OCI-LY1 (cell line): ENCODE results near the gene NUDT5.

ENCODE experiments used
- H2AFZ ChIP-seq: fragments of 200-600 bp; sonication (generic), shearing (Covaris generic); 2 replicates; pipeline ENCODE4 v1.6.0; 2014; ENCODE audit warnings: antibody characterized with exemption, mild to moderate bottlenecking, low read length
- H3F3A ChIP-seq: fragments of 200-600 bp; sonication (generic), shearing (Covaris generic); 2 replicates; pipeline ENCODE4 v1.6.0; 2014; ENCODE audit warnings: mild to moderate bottlenecking, antibody characterized with exemption, low read length, moderate library complexity; ENCODE audit not compliant: insufficient read depth
- H3K27ac ChIP-seq: fragments of 200-600 bp; sonication (generic); 2 replicates; pipeline ENCODE4 v1.5.1; 2014; ENCODE audit warnings: low read length, mixed run types, mild to moderate bottlenecking, low read depth; ENCODE audit not compliant: poor library complexity, severe bottlenecking
- H3K27me3 ChIP-seq: fragments of 200-600 bp; sonication (generic); 2 replicates; pipeline ENCODE4 v1.6.0; 2014; ENCODE audit warnings: antibody characterized with exemption, mild to moderate bottlenecking, low read length, moderate library complexity; ENCODE audit not compliant: insufficient read depth
- H3K36me3 ChIP-seq: fragments of 200-600 bp; sonication (generic); 2 replicates; pipeline ENCODE4 v1.6.1; 2014; ENCODE audit warnings: mild to moderate bottlenecking, antibody characterized with exemption, low read length, moderate library complexity, mixed read lengths; ENCODE audit not compliant: insufficient read depth
- H3K4me1 ChIP-seq: fragments of 200-600 bp; sonication (generic); 2 replicates; pipeline ENCODE4 v1.5.1; 2014; ENCODE audit warnings: mild to moderate bottlenecking, low read length, moderate library complexity; ENCODE audit not compliant: insufficient read depth, severe bottlenecking
- H3K4me2 ChIP-seq: fragments of 200-600 bp; sonication (generic), shearing (Covaris generic); 2 replicates; pipeline ENCODE4 v1.6.1; 2014; ENCODE audit warnings: low read length
- H3K4me3 ChIP-seq: fragments of 200-600 bp; sonication (generic); 2 replicates; pipeline ENCODE4 v1.5.1; 2014; ENCODE audit warnings: low read length, low read depth, mild to moderate bottlenecking, mixed read lengths; ENCODE audit not compliant: poor library complexity, severe bottlenecking
- H3K79me2 ChIP-seq: fragments of 200-600 bp; shearing (Covaris generic); 2 replicates; pipeline ENCODE4 v1.6.1; 2016; ENCODE audit warnings: mixed run types, low read length, mixed read lengths; ENCODE audit not compliant: insufficient read depth
- H3K9ac ChIP-seq: fragments of 200-600 bp; sonication (generic), shearing (Covaris generic); 2 replicates; pipeline ENCODE4 v1.6.1; 2014; ENCODE audit warnings: mild to moderate bottlenecking, low read length, mixed read lengths
- H3K9me2 ChIP-seq: fragments of 200-600 bp; sonication (generic), shearing (Covaris generic); 2 replicates; pipeline ENCODE4 v1.6.1; 2014; ENCODE audit warnings: low read depth, mild to moderate bottlenecking, low read length, mixed read lengths
- H3K9me3 ChIP-seq: fragments of 200-600 bp; shearing (Covaris generic); 2 replicates; pipeline ENCODE4 v1.6.1; 2014; ENCODE audit warnings: low read length, mixed read lengths
- H4K20me1 ChIP-seq: fragments of 200-600 bp; sonication (generic), shearing (Covaris generic); 2 replicates; pipeline ENCODE4 v1.6.0; 2016; ENCODE audit warnings: mild to moderate bottlenecking, low read length; ENCODE audit not compliant: insufficient read depth
- EZH2 ChIP-seq: fragments of 200-600 bp; sonication (generic), shearing (Covaris generic); IDR thresholded peaks from 2 replicates; pipeline ENCODE4 v1.8.0; 2017; ENCODE audit warnings: borderline replicate concordance, mixed run types, mild to moderate bottlenecking, antibody characterized with exemption, low read length, moderate library complexity, mixed read lengths
- TF ChIP-seq, protein P1 (sequence below): fragments of 200-600 bp; sonication (generic), shearing (Covaris generic); IDR thresholded peaks from 2 replicates; pipeline ENCODE4 v1.5.1; 2017; ENCODE audit warnings: mild to moderate bottlenecking, antibody characterized with exemption, low read length, moderate library complexity, mixed read lengths

Gene NUDT5

DNA sequence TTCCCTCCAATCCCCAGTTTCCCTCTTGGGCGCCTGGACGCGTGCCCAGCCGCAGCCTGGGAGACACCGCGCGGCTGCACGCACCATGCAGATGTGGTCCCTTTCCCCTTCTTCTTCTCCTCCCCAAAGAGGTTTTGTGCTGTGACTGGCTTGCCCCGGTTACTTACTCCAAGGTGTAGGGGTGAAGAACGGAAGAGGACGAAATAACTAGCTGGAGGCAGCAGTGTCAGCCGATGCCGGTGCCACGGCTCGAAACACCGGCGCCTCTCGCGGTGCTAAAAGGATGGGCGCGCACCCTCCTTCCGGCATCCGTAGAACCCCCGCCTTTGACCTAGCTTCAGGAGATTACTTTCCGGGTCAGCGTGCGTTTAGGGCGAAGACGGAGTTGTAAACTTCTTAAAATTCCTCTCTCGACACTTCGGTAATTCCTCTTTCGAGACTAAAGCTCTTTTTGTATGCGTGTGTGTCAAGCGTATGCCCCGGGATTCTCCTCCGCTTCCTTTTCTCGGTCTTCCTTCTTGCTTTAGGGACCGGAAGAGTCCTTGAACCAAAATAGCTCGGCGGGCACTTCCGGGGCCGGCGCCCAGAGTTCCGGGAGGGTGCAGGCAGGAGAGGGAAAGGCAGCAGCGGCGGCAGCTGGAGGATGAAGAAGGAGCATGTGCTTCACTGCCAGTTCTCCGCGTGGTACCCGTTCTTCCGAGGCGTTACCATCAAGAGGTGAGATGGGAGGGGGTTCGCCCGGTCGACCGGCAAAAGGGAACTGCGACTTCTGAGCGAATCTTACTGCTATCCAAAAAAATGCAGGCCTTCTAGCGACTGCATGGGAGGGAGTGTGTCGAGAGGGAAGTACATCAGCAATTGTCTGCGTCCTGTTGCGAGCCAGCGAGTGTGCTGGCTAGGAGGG, at the start of gene NUDT5, which contains the start of gene CDC123:
Gene NUDT5, minus strand, starts transcription at position 289 of the 904 bp plus-strand sequence. CDS start 9,600 bp downstream, outside the sequence.
Gene CDC123, plus strand, starts transcription at position 586 of the 904 bp plus-strand sequence. Its CDS starts 58 bp downstream, at position 644.
- no peak for TF ChIP-seq EZH2
- TF ChIP-seq, protein P1, sequence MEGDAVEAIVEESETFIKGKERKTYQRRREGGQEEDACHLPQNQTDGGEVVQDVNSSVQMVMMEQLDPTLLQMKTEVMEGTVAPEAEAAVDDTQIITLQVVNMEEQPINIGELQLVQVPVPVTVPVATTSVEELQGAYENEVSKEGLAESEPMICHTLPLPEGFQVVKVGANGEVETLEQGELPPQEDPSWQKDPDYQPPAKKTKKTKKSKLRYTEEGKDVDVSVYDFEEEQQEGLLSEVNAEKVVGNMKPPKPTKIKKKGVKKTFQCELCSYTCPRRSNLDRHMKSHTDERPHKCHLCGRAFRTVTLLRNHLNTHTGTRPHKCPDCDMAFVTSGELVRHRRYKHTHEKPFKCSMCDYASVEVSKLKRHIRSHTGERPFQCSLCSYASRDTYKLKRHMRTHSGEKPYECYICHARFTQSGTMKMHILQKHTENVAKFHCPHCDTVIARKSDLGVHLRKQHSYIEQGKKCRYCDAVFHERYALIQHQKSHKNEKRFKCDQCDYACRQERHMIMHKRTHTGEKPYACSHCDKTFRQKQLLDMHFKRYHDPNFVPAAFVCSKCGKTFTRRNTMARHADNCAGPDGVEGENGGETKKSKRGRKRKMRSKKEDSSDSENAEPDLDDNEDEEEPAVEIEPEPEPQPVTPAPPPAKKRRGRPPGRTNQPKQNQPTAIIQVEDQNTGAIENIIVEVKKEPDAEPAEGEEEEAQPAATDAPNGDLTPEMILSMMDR: no peak
- peaks cover 37% of the 10 kb centered on the region for H3K4me1 ChIP-seq
- peaks cover 35% of the 10 kb centered on the region for H3K36me3 ChIP-seq
- peak within 1 kb of the TSS; percentile 99 for H3K9ac ChIP-seq
- H3K79me2 ChIP-seq: peaks cover 79% of the 10 kb centered on the region
- peak within 1 kb of the TSS; percentile 89 for H2AFZ ChIP-seq
- H3K9me2 ChIP-seq: no peaks in the 10 kb centered on the region
- peak within 1 kb of the TSS; percentile 98 for H3K4me3 ChIP-seq
- peak within 1 kb of the TSS; percentile 80 for H3K27ac ChIP-seq
- H3K9me3 ChIP-seq: no peaks in the 10 kb centered on the region
- peak within 1 kb of the TSS; percentile 94 for H3K4me2 ChIP-seq
- H4K20me1 ChIP-seq: no peaks in the 10 kb centered on the region
- H3K27me3 ChIP-seq: no peaks in the 10 kb centered on the region
- H3F3A ChIP-seq: no peaks in the 10 kb centered on the region

GRCh38 chr10:12243864-12244620, 48.4 kb upstream of the NUDT5 start:
- no peaks in the 10 kb centered on the region for H3K9me3 ChIP-seq
- H4K20me1 ChIP-seq: no peaks in the 10 kb centered on the region
- H3F3A ChIP-seq: no peaks in the 10 kb centered on the region
- H2AFZ ChIP-seq: no peak overlapping the region
- H3K4me2 ChIP-seq: no peak overlapping the region
- no peaks in the 10 kb centered on the region for H3K27me3 ChIP-seq
- peaks cover 14% of the 10 kb centered on the region for H3K4me1 ChIP-seq
- H3K79me2 ChIP-seq: no peaks in the 10 kb centered on the region
- no peak overlapping the region for H3K4me3 ChIP-seq
- no peaks in the 10 kb centered on the region for H3K9me2 ChIP-seq
- peak overlapping the region; percentile 51 for H3K27ac ChIP-seq
- TF ChIP-seq, protein P1: no peak
- no peak for TF ChIP-seq EZH2
- H3K9ac ChIP-seq: no peak overlapping the region
- peaks cover 68% of the 10 kb centered on the region for H3K36me3 ChIP-seq

- Histone ChIP-seq H3K9me2 (no peaks in the 10 kb centered on the region), H2AFZ (no peak overlapping the region), H3K79me2 (no peaks in the 10 kb centered on the region), H3K27ac (no peak overlapping the region), H3K9me3 (no peaks in the 10 kb centered on the region), H3K27me3 (no peaks in the 10 kb centered on the region), H3K4me2 (no peak overlapping the region), H4K20me1 (no peaks in the 10 kb centered on the region), H3K9ac (no peak overlapping the region), H3K4me3 (no peak overlapping the region), H3F3A (no peaks in the 10 kb centered on the region), H3K36me3 (peaks cover 81% of the 10 kb centered on the region), H3K4me1 (peaks cover 14% of the 10 kb centered on the region)
- TF ChIP-seq, protein P1: no peak
- no peak for TF ChIP-seq EZH2
These were observed 46.3 kb upstream of the NUDT5 start for GRCh38 chr10:12241810-12242529.
